GM19455 (cell line): Measurements from ENCODE around the gene TUSC2.
A peak's percentile ranks its signal among the peaks of the same experiment; 100 is the strongest.

Experiments
- ATAC-seq: cut with Tn5 transposase; IDR thresholded peaks from one replicate; pipeline ENCODE4 v1.9.1; 2021; ENCODE audit not compliant: unreplicated experiment

TUSC2 gene, protein sequence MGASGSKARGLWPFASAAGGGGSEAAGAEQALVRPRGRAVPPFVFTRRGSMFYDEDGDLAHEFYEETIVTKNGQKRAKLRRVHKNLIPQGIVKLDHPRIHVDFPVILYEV

DNA sequence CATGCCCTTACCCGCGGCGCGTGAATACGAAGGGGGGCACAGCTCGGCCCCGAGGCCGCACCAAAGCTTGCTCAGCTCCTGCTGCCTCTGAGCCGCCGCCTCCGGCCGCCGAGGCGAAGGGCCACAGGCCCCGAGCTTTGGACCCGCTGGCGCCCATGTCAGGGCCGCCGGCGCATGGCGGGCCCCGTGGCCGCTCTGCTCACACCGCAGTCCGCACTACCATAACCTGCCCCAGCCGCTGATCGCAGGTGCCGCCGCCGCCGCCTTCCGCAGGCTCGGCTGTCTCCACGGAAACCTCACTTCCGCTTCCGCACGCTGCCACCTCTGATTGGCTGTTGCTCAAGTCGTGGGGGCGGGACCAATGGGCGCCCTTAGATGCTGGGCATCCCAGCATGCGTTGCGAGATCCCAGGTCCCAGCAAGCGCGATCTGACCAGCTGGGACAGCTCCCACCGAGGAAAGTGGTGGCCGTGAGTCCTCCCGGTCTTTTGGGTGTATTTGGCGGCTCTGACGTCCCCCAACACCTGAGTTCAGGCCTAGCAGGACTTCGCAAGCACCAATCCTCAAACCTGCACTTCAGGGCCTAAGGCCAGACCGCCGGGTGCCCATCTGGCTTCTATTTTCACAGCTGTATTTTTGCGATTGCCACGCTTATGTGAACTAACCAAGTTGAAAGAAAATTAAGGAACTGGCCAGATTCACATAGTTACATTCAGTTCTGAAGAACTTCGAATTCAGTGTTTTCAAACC, at the start of gene TUSC2:
TUSC2 (minus strand) TSS at position 281 of the 749 bp plus-strand sequence; CDS start at position 157, 124 bp downstream.
- ATAC-seq, result peak; percentile 81

DNA sequence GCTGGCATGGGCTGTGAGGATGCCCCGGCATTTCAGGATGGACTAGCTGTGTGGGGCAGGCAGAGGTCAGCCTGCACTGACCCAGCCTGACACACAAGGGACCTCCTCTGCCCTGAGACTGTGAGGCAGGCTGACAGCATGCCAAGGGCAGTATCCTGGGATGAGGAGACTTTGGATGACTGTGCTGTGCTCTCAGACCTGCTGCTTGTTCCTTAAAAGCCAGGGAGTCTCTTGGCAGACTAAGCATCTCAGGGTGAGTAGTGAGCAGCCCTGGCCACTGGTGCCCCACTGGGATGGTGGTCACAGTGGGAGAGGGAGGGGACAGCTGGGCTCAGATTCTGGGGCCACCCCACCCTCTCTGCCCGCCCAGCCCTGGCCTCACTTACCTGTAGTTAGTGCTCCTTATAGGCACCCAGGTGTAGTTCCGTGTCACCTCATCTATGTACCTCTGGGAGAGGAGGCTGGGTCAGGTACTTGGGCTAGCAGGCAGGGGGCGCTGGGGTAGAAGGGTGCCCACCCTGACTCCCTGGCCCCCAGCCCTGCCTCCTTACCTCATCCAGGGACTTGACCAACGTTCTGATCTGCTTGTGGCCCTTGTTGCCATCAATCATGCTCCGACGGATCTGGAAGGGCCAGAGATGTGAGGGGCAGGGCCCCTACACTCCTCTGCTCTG, 47.4 kb upstream of the TUSC2 start:
- no peak for ATAC-seq

DNA sequence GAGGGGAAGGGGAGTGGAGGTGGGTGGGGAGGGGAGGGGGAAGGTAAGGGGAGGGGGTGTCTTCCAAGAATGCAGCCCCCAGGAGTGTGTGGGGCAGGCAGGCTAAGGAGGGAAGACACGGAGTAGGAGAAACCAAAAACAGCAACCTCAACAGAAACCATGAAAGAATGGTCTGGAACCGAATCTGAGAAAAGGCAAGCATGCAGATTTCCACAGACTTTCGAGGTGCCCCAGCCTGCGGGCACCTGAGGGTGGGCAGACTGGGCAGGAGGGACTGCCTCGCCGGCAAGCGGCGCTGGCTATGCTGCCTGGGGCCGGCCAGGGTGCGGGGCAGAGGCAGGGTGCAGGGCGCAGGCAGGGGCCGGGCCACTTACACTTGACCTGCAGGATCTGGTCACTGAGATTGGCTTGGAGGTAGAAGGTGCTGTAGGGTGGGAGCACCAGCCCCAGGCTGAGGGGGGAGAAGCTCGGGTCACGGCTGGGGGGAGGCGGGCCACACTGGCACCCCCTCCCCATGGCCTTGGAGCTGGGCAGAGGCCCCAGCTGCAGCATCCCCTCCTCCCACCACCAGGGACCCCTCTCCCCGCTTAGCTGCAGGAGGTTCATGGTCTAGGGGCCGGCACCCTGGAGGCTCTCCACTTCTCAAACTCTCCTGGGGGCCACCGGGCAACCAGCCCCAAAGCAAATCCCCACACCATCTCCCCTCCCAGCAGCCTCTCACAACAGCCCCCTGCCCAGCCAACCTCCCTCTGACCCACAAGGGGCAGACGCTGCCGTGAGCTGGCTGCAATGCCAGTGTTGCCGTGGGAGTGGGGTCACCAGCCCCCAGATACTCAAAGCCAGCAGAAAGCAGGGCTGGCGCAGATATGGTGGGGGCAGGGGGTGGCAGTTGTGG, 46.6 kb upstream of the TUSC2 start:
- ATAC-seq, result no peak

DNA sequence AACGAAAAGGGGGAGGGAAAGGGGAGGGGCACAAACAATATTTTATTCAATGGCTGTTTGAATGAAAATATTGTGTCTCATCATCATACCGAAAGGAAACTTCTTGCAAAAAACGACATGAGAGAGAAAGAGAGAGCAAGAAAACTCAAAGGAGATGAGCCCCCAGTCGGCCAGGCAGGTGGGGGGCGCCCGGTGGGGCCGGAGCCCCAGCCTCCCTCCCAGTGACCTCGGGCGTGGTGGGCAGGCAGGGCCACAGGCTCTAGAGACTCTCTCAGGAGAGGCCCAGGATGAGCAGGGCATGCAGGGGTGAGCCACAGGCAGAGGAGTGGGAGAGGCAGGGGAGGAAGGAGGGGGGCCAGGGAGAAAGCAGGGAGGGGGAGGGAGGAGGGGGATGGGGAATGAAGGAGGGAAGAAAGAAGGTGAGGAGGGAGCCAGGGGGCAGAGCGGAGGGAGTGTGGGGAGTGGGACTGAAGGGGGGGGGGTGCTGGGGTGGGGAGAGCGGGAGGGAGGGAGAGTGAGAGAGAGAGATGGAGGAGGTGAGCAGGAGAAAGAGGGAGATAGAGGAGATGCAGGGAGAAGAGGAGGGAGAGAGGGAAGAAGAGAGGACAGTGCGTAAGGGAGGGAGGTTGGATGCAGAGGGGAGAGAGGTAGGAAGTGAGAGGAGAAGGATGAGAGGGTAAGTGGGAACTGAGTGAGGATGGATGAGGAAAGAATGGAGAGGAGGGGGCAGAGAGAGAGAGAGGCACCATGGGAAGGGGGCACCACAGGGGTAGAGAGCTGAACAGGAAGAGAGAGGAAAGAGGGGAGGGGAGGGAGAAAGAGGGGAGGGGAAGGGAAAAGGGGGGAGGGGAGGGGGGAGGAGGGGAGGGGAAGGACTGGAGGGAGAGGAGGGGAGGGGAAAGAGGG, 45.4 kb upstream of the TUSC2 start:
- ATAC-seq, result no peak

DNA sequence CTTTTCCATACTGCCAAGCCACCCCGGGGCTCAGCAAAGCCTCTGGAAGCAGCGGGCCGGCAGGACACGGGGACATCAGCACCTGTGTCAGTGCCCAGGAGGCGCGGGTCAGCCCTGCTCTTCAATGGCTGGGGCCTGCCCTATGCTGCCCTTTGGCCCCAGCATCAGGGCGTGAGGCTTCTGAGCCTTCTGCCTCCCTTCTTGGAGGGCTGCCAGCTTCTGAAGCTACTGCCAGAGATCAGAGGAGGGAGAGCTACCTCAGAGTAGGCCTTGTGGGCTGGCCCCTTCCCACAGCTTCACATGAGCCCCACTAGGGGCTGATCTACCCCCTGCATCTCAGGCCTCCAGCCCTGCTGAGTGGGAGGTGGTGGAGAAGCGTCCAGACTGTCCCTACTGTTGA, 44.3 kb upstream of the TUSC2 start:
- ATAC-seq, result no peak

DNA sequence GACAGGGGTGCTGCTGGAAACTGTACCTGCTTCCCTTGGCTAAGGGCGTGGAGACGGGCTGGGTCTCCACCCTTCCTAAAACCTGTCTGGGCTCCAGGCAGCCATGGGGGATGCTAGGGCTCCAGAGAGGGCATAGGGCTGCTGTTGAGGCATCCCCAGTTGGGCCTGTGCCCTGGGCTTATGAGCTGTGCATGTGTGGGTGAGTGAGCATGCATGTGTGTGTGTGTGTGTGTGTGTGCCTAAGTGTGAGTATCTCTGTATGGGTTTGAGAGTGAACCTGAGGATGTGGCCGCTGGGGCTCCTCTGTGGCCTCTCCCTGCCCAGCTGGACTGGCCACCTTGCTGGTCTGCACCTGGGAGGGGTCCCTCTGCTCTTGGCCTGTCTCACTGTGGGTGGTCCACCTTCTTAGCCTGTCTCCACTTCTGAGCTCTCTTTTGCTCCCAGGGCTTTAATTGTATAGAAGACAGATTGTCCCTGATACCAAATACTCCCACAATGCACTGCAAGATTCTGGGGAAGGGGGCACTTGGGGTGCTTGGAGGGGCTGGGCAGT, 43.2 kb upstream of the TUSC2 start:
- ATAC-seq, result no peak

DNA sequence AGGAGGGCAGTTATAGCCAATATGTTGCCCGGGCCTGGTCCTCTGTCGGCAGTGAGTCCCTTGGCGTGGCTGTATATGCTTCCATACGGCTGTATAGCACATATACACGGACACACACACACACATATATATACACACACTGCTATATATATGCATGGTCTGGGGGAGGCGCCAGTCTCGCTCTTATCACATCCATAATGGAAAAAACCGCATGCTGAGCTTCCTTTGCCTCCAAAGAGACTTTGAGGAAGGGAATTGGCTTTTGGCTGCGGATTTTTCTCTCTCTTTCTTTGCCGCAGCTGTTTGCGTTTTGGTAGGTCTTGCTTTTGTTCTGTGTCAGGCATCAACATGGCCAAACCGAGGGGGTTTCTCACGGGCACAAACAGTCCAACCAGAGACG, 42.6 kb upstream of the TUSC2 start:
- no peak for ATAC-seq

DNA sequence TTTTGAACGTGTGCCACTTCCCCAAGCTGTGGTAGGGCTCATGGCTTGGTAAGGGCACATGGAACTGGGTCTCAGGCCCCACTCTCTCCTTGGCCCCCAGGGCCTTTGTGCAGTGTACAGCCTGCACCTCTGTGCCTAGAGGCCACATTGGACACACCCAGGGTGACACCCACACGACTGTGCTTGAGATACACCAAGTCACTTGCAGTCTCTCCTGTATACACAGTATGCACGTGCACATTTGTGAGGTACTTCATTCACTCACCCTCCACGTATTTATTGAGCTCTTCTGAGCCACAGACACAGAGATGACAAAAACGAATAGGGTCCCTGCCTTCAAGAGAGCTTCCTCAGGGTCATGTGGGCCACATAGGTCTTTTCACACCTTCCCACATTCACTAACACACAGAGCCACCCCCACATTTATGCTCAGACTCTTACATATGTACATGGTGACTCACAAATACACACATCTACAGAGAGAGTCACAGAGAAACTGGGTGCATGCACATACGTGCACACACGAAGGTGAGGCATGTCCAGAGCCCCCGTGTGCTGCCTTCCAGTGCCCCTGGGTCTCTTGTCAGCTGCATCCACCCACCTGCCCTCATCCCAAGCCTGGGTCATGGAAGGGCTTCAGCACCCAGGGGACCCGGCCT, 41.1 kb upstream of the TUSC2 start:
- ATAC-seq, result no peak

DNA sequence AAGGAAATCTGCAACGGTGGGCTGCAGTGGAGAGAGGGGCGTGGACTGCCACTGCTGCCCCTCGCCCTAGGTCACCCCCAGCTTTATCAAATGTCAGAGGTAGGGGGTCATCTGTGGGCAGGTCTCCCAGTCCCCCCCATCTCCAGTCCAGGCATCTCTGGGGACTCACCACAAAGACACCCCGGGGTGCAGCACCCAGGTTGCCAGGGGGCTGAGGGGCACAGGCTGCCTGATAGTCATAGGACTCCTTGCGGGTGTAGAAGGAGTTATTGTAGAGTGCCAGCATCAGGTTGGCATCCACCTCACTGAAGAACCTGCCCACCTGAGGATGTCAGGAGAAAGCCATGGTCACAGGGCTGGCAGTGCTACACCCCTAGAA, 37.8 kb upstream of the TUSC2 start:
- no peak for ATAC-seq

DNA sequence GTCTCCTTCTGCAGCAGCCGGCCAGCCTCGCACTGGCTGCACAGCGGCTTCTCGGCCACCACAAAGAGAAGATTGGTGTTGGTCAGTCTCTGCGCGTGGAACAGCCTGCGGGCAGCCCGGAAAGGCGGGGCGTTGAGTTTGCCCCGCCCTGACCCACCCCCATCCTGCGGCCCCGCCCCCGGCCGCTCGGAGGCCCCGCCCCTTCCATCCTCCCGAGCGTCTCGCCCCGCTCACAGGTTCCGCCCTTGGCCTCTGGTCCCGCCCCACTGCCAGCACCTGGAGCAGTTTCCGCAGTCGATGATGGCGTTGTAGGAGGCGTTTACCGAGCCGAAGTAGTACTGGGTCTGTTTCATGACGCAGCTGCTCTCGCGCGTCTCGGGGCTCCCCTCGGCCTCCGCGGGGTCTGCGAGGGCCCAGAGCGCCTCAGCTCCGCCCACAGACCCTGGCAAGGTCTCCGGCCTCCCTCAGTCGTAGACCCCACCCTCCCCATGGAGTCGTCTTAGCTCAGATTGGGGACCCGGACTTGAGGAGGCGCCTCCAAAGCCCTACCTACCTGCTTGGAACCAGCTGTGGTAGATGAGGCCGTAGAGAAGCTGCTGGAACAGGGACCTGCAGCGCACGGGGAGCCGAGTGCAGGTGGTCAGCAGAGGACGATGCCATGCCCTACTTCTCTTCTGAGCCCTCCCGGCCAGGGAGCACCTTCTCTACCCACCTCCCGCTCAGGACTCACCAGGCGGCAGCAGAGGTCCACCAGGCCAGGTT, 37.2 kb upstream of the TUSC2 start:
- peak; percentile 81 for ATAC-seq

DNA sequence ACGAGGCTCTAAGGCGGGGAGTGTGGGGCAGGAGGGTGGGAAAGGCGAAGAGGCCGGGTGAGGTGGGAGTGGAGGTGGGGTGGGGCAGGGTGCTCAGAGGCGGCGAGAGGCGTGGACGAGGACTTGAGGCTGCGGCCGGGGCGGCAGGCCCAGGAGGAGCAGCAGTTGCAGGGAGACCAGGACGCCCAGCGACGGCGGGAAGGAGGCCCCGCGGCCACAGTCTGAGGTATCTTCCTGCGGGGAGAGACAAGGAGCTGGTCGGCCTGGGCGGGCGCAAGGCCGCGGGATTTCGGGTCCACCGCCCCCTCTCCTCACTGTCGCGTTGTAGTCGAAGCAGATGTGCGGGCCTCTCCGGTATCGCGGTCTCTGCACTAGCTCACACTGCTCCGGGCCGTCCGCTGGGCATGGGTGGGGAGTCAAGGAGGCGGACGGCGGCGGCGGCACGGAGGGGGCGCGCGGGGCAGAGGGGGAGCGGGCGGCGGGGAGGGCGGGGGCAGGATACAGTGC, 36.6 kb upstream of the TUSC2 start:
- ATAC-seq, result no peak

DNA sequence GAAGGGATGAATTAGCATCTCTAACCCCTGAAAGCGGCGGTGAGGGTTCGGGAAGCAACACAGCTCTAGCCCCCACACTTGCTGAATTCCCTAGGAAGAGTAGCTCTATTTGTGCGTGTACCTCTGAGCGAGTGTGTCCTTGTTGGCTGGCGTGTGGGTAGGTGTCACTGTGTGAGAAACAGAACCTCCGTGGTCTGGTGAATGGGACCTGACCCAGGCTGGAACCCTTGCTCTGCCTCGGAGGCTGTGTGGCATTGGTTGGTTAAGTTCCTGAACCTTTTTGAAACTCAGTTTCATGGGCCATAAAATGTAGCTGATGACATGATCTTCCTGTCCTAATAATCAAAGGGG, 31.7 kb upstream of the TUSC2 start:
- peak; percentile 14 for ATAC-seq

DNA sequence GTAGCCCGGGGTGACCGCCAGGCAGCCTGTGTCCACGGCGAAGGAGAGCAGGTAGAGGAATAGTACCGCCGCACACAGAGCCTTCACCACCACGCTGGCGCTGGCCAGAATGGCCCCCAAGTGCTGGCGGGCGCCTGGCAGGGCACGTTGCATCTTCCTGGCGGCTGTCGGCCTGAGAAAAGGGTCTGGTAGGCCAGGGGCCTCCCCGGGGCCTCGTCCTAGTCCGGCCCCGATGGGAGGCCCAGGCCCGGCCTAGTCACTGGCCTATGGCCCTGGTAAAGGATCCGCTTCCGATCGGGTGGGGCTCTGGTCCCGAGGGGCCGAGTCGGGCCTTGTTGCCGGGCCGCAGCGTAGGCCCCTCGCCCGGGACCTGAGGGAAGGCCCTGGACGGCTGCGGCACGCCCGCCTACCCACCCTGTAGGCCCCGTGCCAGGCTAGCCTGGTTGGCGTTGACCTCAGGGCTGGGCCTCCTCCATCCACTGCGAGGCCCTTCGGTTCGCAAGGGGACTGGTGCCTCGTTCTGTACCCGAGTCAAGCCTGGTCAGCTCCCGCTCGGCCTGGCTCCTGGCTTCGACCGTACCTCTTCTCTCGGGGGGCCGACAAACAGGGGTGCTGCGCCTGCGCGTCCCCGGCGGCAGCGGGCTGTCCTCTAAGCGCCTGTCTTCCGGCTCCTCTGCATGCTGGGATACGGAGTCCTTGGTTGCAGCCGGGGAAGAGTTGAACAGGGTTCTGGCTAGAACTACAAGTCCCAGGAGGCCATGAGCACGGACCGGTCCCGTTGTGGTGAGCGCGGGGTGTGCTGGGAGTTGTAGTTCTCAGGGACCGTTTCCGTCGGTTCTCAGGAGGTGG, 31.1 kb upstream of the TUSC2 start, which contains the start of gene TMEM115:
TMEM115 (minus strand) TSS at position 611 of the 849 bp plus-strand sequence; CDS start at position 153, 458 bp downstream.
- ATAC-seq, result peak; percentile 98

DNA sequence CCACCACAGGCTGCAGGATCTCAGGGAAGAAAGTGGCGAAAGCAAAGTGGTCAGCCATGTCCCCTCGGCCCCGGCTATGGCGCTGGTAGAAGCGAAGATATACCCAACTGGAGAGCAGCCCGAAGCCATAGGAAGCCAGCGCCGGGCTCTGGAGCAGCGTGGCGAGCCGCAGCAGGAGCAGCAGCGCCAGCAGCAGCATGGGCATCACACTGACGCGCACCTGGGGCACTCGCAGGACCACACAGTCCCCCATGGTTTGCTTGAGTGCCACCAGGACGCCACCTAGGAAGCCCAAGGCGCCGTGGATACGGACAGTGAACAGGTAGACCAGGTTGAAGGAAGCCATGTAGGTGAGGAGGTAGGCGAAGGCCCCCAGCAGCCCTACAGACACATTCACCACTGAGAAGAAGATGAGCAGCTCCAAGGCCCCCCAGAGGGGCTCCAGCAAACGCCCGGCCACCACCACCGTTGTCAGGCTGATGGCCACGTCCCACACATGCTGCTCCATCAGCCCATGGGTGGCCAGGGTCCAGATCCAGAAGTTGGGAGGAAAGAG, 30.4 kb upstream of the TUSC2 start:
- ATAC-seq, result no peak

DNA sequence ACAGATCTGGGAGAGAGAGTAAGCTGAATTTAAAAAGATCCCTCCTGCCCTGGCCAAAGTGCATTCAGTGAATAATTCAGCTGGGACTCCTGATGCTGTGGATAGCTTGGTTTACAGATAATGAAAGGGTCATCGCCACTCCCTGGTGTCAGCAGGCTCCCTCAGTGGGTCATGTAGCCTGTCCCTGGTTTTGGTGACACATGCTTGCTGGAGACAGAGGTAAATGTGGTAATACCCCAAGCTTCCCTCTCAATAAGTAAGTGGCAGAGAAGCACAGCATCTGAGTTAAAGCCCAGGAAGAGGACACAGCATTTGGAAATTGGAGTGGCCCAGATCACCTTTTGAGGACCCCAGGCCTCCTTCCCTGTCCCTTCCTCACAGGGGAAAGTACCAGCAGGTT, 29.5 kb upstream of the TUSC2 start:
- ATAC-seq, result no peak

DNA sequence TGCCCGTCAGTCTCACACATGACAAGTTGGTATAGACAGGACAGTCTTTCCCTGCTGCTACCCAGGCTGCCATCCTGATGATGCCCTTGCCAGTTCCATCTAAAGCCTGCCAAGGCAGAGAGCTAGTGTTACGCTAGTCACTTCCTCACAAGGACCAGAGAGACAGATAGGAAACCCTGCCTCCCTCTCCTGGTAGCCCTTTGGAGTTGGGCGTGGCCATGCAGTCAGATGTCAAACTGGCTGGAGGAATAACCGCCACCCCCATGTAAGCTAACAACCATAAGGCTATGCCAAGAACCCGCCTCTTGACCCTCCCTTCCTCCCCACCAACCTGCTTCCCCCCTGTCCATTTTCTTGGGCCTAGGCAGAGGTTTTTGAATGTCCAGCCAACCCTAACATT, 28.5 kb upstream of the TUSC2 start:
- ATAC-seq, result no peak

DNA sequence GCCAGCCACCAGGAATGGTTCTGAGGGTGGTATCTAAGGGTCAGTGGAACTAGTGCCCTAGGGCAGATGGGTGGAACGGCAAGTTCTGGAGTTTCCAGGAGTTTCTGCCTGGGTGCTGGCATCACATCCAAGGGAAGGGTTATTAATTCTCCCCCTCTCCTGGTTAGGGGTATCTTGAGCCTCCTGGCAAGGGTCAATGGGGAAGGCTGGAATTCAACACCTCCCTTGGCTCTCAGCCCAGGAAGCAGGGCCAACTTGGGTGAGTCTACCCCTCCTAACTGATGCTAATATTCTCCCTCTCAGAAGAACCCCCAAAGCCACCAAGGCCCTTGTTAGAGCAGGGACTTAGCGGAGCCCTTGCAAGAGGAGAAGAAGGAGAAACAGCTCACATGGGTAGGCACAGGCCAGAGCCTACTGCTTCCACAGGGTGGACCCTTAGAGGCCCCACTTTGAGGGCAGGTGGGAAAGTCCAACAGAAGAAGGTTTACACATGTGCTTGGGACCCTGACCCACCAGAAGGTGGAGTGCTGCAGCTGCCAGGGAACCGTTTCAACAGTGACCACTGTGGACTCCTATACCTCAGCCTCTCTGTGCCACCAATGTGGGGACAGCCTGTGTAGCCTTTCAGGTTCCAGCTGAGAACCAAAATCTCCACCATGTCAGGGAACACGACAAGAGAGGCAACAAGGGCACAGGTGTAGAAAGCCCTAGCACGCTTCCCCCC, 28.0 kb upstream of the TUSC2 start:
- ATAC-seq, result no peak
